Measurements from ENCODE around the gene RALA. TPM values are rescaled to one million over a fixed set of nuclear protein-coding genes. Genes with fewer than 3 reads are reported as not detected.

RALA gene
- total RNA-seq, 1 experiment from 2014 or later: 27.3 TPM

DNA sequence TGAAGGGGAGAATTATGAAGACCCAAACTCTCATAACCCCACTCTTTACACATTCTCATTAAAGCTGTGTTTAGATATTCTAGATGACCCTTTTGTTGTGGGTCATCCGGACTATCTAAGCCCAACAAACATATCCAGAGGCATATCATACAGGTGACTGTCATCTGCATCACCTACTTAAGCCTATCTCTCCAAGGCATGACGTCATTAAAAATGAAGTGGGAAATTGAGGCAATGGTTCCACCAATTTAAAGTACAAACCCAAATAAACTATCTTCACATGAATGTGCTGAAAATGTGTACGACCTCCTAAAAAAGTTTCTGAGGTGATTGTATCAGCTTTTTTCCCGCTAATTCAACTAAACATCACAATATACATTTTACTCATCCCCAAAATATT, 4.5 kb upstream of the RALA start (continued):
- TF ChIP-seq, protein P1, sequence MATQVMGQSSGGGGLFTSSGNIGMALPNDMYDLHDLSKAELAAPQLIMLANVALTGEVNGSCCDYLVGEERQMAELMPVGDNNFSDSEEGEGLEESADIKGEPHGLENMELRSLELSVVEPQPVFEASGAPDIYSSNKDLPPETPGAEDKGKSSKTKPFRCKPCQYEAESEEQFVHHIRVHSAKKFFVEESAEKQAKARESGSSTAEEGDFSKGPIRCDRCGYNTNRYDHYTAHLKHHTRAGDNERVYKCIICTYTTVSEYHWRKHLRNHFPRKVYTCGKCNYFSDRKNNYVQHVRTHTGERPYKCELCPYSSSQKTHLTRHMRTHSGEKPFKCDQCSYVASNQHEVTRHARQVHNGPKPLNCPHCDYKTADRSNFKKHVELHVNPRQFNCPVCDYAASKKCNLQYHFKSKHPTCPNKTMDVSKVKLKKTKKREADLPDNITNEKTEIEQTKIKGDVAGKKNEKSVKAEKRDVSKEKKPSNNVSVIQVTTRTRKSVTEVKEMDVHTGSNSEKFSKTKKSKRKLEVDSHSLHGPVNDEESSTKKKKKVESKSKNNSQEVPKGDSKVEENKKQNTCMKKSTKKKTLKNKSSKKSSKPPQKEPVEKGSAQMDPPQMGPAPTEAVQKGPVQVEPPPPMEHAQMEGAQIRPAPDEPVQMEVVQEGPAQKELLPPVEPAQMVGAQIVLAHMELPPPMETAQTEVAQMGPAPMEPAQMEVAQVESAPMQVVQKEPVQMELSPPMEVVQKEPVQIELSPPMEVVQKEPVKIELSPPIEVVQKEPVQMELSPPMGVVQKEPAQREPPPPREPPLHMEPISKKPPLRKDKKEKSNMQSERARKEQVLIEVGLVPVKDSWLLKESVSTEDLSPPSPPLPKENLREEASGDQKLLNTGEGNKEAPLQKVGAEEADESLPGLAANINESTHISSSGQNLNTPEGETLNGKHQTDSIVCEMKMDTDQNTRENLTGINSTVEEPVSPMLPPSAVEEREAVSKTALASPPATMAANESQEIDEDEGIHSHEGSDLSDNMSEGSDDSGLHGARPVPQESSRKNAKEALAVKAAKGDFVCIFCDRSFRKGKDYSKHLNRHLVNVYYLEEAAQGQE (IDR thresholded peaks at IDR 0.05; ENCODE audit: low read depth): no peak
- TF ChIP-seq ELF1 (IDR thresholded peaks at IDR 0.05; ENCODE audit: borderline replicate concordance, low read depth): no peak

DNA sequence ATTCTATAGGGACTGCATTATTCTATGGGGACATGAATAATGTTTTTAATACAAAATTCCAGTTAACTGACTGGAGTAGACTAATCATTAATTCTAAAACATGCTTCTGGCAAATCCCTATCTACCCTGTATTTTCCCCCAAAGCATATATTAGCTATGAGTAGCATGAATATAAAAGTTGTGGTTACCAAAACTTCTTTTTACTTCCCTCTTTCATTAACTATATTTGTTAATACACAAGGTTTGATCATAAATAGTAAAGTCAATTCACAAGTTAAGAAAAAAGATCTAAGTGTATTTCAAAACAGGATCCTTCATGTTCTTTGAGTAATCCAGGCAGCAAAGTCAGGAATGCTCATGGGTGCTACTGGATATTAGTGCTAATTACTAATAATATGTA, 2.9 kb upstream of the RALA start:
- no TSS peak for BruUV-seq (replicated peaks)
- no peak overlapping the region for H3K27ac ChIP-seq (ENCODE audit: low read depth, low read length)
- TF ChIP-seq, protein P1 (IDR thresholded peaks at IDR 0.05; ENCODE audit: low read depth): no peak
- TF ChIP-seq, protein P2, sequence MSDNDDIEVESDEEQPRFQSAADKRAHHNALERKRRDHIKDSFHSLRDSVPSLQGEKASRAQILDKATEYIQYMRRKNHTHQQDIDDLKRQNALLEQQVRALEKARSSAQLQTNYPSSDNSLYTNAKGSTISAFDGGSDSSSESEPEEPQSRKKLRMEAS (IDR thresholded peaks at IDR 0.05): no peak
- no peak for TF ChIP-seq FOSL1 (IDR thresholded peaks at IDR 0.05; ENCODE audit: low read depth)
- H3K27me3 ChIP-seq (ENCODE audit: insufficient read depth, low read length): no peaks in the 10 kb centered on the region
- peaks cover 4 to 23% of the 10 kb centered on the region in 2 experiments; a peak in 3 of 4 replicates for H3K4me1 ChIP-seq (ENCODE audit: control insufficient read depth in 1 of 2, insufficient read depth in 2 of 2, low read length in 2 of 2)
- H4K20me1 ChIP-seq (ENCODE audit: insufficient read depth): no peaks in the 10 kb centered on the region
- no peak overlapping the region for H3K9ac ChIP-seq (ENCODE audit: low read length)
- H3K9me2 ChIP-seq (ENCODE audit: insufficient read depth): no peaks in the 10 kb centered on the region
- ChIA-PET RAD21 (ENCODE audit: low non-redundant PET in 1 of 2, low total read pairs in 2 of 2, uncharacterized antibody in 2 of 2, unreplicated experiment in 2 of 2) (interaction anchor here in 1 of 2 experiments (1.1 kb wide), 1 partner anchor 40 kb away, joined by 3 read pairs; no protein-coding TSS in a partner anchor), POLR2A (no interaction called here), CTCF (no interaction called here)
- DNase-seq (ENCODE audit: low read depth, low spot score) (no peak), ATAC-seq (no peak)
- H2AFZ ChIP-seq (ENCODE audit: low read depth, low read length, poor library complexity, severe bottlenecking): no peak overlapping the region
- H3K79me2 ChIP-seq (ENCODE audit: insufficient read depth, low read length): peaks cover 29% of the 10 kb centered on the region
- H3K4me2 ChIP-seq (ENCODE audit: low read length): no peak overlapping the region
- no peaks in the 10 kb centered on the region for H3K36me3 ChIP-seq (ENCODE audit: control insufficient read depth in 1 of 2, insufficient read depth in 2 of 2, low read length in 2 of 2)
- no peak overlapping the region for H3K4me3 ChIP-seq (replicated peaks in 1 of 2; ENCODE audit: low read depth in 1 of 2, low read length in 2 of 2)
- intact Hi-C loops (cut with micrococcal nuclease): loop anchor here (5.0 kb wide), 1 partner anchor 127 kb away; no protein-coding TSS in a partner anchor
- H3K9me3 ChIP-seq (ENCODE audit: control insufficient read depth in 1 of 2, insufficient read depth in 1 of 2, low read depth in 1 of 2, low read length in 2 of 2): no peaks in the 10 kb centered on the region
